HEK293 (cell line): ENCODE measurements around the gene DPEP2.
"Not testable (repeated sequence)": the region's sequence is repeated elsewhere in the genome, so short reads cannot be mapped to it uniquely, and the experiment has no call there.

Experiments used
- ATF2 ChIP-seq: fragments of 450-650 bp; formaldehyde crosslinking; IDR thresholded peaks from 2 replicates; pipeline ENCODE4 v1.5.1; 2016; ENCODE audit warnings: missing biosample characterization, missing genetic modification characterization, low read depth
- GFI1B ChIP-seq: fragments of 450-650 bp; formaldehyde crosslinking; IDR thresholded peaks from 2 replicates; pipeline ENCODE4 v1.5.1; 2016; ENCODE audit warnings: missing biosample characterization, missing genetic modification characterization
- KLF9 ChIP-seq: fragments of 450-650 bp; formaldehyde crosslinking; IDR thresholded peaks from 2 replicates; pipeline ENCODE4 v1.5.1; 2016; ENCODE audit warnings: missing biosample characterization, missing genetic modification characterization, low read depth
- ZBTB10 ChIP-seq: fragments of 450-650 bp; formaldehyde crosslinking; IDR thresholded peaks from 2 replicates; pipeline ENCODE4 v1.5.1; 2016; ENCODE audit warnings: missing biosample characterization, missing genetic modification characterization
- ZBTB44 ChIP-seq: fragments of 450-650 bp; IDR thresholded peaks from 2 replicates; pipeline ENCODE4 v1.5.1; 2018; ENCODE audit warnings: missing biosample characterization, mild to moderate bottlenecking, missing genetic modification characterization
- ZEB2 ChIP-seq: fragments of 450-650 bp; formaldehyde crosslinking; IDR thresholded peaks from 2 replicates; pipeline ENCODE4 v1.5.1; 2016; ENCODE audit warnings: missing biosample characterization, missing genetic modification characterization
- ZFP37 ChIP-seq: fragments of 450-650 bp; formaldehyde crosslinking; IDR thresholded peaks from 2 replicates; pipeline ENCODE4 v1.5.1; 2016; ENCODE audit warnings: missing biosample characterization, missing genetic modification characterization
- ZNF138 ChIP-seq: fragments of 450-650 bp; formaldehyde crosslinking; IDR thresholded peaks from 2 replicates; pipeline ENCODE4 v1.5.1; 2016; ENCODE audit warnings: missing biosample characterization, missing genetic modification characterization, borderline replicate concordance
- ZNF292 ChIP-seq: fragments of 450-650 bp; formaldehyde crosslinking; IDR thresholded peaks from 2 replicates; pipeline ENCODE4 v1.5.1; 2016; ENCODE audit warnings: low read depth, missing biosample characterization, missing genetic modification characterization, borderline replicate concordance
- ZNF354C ChIP-seq: fragments of 450-650 bp; formaldehyde crosslinking; IDR thresholded peaks from 2 replicates; pipeline ENCODE4 v1.5.1; 2016; ENCODE audit warnings: missing biosample characterization, missing genetic modification characterization, low read depth, borderline replicate concordance
- ZNF473 ChIP-seq: fragments of 450-650 bp; formaldehyde crosslinking; IDR thresholded peaks from 2 replicates; pipeline ENCODE4 v1.5.1; 2017; ENCODE audit warnings: missing biosample characterization, missing genetic modification characterization
- ZSCAN30 ChIP-seq: fragments of 450-650 bp; IDR thresholded peaks from 2 replicates; pipeline ENCODE4 v1.5.1; 2018; ENCODE audit warnings: missing biosample characterization, mild to moderate bottlenecking, missing genetic modification characterization, moderate library complexity
- TF ChIP-seq, protein P1 (sequence below): fragments of 450-650 bp; formaldehyde crosslinking; IDR thresholded peaks from 2 replicates; pipeline ENCODE4 v1.5.1; 2016; ENCODE audit warnings: missing biosample characterization, missing genetic modification characterization

DNA sequence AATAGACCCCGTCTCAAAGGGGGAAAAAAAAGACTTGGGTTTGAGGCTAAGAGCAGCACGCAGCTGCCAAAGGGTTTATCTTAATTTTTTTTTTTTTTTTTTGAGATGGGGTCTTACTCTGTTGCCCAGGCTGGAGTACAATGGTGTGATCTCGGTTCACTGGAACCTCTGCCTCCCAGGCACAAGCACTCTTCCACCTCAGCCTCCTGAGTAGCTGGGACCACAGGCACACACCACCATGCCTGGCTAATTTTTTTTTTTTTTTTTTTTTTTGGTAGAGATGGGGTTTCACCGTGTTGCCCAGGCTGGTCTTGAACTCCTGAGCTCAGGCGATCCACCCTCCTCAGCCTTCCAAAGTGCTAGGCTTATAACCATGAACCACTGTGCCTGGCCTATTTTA lies 61.6 kb downstream of the DPEP2 start:
- TF ChIP-seq, protein P1, sequence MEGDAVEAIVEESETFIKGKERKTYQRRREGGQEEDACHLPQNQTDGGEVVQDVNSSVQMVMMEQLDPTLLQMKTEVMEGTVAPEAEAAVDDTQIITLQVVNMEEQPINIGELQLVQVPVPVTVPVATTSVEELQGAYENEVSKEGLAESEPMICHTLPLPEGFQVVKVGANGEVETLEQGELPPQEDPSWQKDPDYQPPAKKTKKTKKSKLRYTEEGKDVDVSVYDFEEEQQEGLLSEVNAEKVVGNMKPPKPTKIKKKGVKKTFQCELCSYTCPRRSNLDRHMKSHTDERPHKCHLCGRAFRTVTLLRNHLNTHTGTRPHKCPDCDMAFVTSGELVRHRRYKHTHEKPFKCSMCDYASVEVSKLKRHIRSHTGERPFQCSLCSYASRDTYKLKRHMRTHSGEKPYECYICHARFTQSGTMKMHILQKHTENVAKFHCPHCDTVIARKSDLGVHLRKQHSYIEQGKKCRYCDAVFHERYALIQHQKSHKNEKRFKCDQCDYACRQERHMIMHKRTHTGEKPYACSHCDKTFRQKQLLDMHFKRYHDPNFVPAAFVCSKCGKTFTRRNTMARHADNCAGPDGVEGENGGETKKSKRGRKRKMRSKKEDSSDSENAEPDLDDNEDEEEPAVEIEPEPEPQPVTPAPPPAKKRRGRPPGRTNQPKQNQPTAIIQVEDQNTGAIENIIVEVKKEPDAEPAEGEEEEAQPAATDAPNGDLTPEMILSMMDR (tag by site-specific recombination) = not testable (repeated sequence)
- not testable (repeated sequence) for TF ChIP-seq ZSCAN30 (tag by site-specific recombination); ZEB2 (tag by site-specific recombination); ZFP37; ZNF292 (tag by site-specific recombination); ZBTB44 (tag by site-specific recombination); ZNF138 (tag by site-specific recombination); ATF2 (tag by site-specific recombination); ZNF354C (tag by site-specific recombination); ZBTB10 (tag by site-specific recombination); GFI1B (tag by site-specific recombination); KLF9 (tag by site-specific recombination); ZNF473
